GM12875 (cell line): ENCODE data around the gene KIF1A.
"Not testable (repeated sequence)": the region's sequence is repeated elsewhere in the genome, so short reads cannot be mapped to it uniquely, and the experiment has no call there.

ENCODE experiments used
- H3K4me3 ChIP-seq: one replicate; pipeline ENCODE4 v1.5.1; 2011; ENCODE audit warnings: low read depth, low read length, control low read depth
- TF ChIP-seq, protein P1 (sequence below): IDR thresholded peaks from 2 replicates; pipeline ENCODE4 v1.5.1; 2011; ENCODE audit warnings: low read depth, mild to moderate bottlenecking, control low read depth, inconsistent platforms, low read length, moderate library complexity, borderline replicate concordance; ENCODE audit not compliant: insufficient read depth

KIF1A gene

DNA sequence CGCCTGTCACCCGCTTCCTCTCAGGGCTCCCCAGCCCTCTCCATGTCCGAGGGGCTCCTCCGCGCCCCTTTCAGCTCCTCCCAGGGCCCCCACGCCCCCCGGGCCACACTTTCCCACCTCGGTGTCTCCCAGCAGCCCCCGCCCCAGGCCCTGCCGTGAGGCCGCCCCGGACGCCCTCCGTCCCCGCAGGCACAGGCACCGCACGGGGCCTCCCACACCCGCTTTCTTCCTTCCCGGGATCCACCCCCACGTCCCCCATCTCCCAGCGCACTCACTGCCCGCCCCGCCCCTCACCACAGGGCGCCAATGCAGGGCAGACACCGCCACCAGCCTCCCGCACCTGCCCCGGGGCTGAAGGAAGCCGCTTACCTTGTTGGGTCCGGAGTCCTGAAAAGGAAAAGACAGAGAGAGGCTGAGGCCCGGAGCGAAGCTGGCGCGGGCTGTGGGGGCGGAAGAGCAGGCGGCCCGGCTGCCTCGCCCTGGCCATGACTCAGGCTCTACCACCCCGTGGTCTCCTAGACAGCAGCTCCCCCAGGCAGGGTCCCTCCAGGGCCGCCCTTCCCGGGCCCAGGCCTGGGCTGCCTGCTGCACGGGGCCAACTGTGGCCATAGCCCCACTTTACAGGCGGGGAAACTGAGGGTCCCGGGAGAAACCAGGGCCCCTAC, 37.7 kb downstream of the KIF1A start:
- H3K4me3 ChIP-seq, result no peak overlapping the region
- TF ChIP-seq, protein P1, sequence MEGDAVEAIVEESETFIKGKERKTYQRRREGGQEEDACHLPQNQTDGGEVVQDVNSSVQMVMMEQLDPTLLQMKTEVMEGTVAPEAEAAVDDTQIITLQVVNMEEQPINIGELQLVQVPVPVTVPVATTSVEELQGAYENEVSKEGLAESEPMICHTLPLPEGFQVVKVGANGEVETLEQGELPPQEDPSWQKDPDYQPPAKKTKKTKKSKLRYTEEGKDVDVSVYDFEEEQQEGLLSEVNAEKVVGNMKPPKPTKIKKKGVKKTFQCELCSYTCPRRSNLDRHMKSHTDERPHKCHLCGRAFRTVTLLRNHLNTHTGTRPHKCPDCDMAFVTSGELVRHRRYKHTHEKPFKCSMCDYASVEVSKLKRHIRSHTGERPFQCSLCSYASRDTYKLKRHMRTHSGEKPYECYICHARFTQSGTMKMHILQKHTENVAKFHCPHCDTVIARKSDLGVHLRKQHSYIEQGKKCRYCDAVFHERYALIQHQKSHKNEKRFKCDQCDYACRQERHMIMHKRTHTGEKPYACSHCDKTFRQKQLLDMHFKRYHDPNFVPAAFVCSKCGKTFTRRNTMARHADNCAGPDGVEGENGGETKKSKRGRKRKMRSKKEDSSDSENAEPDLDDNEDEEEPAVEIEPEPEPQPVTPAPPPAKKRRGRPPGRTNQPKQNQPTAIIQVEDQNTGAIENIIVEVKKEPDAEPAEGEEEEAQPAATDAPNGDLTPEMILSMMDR, result no peak

DNA sequence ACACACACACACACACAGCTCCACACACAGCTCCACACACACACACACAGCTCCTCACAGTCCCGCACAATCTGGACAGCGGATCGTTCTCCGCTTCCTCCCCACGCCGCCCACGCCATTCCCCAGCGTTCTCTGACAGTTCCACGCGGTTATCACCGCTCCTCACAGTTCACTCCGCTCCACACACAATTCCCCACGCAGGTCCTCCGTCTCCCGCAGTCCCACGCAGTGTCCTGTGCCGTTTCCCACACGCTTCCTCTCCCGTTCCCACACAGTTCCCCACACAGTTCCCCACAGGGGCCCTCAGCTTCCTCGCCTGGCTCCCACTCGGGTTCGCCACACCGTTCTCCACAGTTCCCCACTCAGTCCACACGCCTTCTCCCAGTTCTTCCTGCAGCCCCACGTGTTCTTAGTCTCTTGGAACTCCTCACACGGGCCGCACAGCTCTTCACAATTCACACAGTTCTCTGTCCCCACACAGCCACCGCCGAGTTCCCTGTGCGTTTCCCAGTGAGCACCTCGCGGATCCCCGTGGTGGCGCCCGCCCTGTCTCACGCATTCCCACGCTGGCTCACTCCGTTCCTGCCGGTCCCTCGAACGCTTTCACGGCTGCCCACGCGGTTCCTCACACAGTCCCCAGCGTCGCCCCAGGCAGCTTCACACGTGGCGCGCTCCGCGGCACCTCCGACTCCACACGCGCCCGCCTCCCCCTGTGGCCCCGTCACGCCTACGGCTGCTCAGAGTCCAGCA, 38.4 kb downstream of the KIF1A start:
- TF ChIP-seq, protein P1, result no peak
- no peak overlapping the region for H3K4me3 ChIP-seq

DNA sequence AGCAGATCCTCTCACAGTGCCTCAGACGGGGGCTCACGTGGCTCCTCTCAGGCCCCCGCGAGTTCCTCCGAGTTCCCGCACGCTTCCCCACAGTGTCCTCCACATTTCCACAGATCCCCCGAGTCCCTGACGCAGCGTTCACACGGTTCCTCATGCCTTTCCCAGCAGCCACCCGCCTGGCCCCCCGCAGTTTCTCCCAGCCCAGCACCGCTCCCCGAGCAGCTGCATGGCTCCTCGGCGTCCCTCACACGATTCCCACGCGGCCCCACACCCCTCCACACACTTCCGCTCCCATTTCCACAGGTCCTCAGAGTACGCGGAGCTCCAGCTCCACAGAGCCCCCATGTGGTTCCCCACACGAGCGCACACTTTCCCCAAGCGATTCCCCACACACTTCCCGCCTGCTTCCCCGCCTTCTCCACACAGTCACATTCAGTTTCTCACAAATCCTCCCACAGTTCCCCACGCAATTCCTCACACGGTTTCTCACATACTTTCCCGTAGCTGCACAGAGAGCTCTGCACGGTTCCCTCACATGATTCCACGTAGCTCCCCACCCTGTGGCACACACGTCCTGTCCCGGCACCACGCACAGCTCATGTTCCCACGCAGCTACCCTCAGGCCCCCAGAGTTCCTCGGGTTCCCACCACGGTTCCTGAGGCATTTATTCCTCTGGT, 39.9 kb downstream of the KIF1A start:
- H3K4me3 ChIP-seq, result no peak overlapping the region
- TF ChIP-seq, protein P1, result no peak

DNA sequence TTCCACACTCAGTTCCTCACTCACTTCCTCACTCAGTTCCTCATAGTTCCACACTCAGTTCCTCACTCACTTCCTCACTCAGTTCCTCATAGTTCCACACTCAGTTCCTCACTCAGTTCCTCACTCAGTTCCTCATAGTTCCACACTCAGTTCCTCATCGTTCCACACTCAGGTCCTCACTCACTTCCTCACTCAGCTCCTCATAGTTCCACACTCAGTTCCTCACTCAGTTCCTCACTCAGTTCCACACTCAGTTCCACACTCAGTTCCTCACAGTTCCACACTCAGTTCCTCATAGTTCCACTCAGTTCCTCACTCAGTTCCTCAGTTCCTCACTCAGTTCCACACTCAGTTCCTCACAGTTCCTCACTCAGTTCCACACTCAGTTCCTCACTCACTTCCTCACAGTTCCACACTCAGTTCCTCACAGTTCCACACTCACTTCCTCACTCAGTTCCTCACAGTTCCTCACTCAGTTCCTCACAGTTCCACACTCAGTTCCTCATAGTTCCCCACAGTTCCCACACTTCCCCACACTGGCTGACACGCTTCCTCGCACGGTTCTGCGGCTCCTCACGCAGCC, 40.7 kb downstream of the KIF1A start:
- H3K4me3 ChIP-seq, result not testable (repeated sequence)

DNA sequence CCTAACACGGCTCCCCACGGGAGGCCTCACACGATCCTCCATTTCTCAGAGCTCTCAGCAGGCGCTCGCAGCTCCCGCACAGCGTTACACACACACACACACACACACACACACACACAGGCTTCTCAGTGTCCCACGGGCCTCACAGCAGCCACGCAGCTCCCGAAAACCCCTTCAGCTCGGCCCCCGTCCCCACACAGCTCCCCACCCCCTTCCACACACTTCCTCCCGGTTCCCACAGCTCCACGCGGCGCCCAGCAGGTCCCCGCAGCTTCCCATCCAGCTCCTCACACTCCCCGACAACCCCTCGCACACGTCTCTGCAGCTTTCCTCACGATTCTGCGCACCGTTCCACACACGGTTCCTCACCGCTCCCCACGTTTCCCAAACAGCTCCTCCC, 41.6 kb downstream of the KIF1A start:
- TF ChIP-seq, protein P1, result no peak
- H3K4me3 ChIP-seq, result no peak overlapping the region

DNA sequence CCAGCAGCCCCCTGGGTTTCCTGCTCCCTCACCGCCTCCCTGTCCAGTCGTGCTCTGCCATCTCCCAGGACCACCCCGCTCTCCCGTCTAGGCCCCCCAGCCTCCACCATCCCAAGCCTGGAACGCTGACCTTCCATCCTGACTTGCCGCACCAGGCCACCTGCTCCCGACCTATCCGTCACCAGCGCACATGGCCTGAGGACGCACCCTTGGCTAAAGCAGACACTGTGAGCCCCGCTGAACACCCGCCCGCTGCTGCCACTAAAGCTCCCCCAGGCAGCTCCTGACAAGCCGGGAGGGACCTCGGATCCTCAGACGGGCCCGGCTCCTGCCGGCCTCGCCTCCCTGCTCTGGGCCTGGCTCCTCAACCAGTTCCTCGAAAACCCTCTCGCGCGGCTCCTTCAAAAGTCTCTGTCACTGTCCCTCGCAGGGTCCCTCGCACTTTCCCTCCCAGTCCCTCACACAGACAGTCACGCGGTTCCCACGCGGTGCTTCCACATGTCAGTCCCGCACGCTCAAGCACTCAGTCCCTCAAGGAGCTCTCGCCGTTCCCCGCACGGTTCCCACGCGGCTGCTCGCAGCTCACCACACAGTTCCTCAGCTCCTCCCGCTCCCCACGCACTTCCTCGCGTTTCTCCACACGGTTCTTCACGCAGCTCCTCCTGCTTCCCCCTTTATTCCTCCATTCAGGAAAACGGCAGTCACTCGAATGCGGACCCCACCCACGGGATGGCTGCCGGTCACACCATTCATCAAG, 42.4 kb downstream of the KIF1A start:
- H3K4me3 ChIP-seq, result no peak overlapping the region
- TF ChIP-seq, protein P1, result no peak

DNA sequence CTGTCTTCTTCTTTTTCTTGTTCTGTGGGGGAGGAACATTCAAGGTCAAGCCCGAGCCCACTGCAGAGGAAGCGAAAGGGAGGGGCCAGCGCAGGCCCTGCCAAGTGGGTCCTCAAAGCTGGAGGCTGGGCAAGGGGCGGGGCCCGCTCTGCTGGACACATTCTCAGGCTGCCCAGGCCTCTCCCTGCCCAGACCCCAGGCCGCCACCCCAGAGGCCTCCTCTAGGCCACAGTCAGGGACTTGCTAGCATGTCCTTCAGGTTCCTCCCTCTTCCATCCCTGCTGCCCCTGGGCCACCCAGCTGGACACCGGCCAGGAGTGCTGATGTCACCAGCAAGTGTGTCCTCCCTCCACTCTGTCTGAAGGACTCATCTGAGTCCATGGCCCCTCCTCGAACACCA, 44.1 kb downstream of the KIF1A start:
- TF ChIP-seq, protein P1, result no peak
- H3K4me3 ChIP-seq, result no peak overlapping the region
